CMK (cell line): ENCODE results near the gene SAMD14.

ENCODE experiments used
- DNase-seq: peaks from one replicate; pipeline ENCODE4 v3.0.0-alpha.2; 2010; ENCODE audit warnings: low read depth

Gene SAMD14

DNA sequence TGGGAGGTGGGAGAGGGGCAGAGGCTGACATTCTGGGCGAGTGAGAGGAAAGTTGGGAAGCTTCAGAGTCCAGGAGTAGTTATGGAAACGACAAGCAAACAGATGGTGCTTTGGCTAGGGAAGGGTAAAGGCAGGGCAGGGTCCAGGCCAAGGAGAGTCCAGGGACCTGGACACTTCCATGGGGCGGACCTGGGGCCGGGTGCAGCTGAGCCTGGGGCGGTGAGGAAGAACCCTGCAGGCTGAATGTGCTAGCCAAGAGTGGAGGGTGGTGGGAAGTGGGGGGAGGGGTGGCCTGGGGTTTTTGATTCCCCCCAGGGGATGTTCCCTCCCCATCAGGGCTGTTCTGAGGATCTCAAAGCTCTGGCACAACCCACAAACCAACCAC lies 17.9 kb upstream of the SAMD14 start:
- no peak for DNase-seq

DNA sequence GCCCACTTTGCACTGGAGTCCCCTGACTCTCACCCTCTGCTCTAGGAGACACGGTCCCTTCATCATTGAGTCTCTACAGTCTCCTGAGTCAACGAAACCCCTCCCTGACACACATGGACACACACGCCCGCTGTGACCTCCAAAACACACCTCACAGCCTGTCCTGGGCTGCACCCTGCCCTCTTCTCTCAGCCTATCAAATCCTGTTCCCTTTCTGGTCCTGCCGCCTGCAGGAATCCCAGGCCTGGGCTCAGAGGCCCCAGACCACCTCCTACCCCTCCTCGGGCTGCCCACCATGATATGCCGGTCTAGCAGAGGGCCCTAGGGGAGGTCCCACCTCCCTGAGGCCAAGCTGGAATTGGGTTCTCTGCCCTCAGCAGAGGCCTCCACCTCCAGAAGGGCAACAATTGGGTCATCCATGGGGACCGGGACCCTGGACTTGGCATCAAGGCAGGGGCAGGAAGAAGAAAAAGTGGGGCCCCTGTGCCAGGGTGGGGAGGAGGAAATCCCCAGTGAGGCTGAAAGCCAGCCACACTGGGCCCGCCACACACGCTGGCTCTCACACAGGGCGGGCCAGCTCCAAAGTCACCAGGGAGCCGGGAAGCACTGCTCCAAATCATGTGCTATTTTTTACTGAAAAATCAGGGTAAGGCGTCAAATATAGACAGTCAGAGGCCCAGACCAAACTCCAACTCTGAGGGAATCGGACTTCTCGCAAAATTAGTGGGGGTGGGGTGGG lies 17.1 kb upstream of the SAMD14 start:
- no peak for DNase-seq

DNA sequence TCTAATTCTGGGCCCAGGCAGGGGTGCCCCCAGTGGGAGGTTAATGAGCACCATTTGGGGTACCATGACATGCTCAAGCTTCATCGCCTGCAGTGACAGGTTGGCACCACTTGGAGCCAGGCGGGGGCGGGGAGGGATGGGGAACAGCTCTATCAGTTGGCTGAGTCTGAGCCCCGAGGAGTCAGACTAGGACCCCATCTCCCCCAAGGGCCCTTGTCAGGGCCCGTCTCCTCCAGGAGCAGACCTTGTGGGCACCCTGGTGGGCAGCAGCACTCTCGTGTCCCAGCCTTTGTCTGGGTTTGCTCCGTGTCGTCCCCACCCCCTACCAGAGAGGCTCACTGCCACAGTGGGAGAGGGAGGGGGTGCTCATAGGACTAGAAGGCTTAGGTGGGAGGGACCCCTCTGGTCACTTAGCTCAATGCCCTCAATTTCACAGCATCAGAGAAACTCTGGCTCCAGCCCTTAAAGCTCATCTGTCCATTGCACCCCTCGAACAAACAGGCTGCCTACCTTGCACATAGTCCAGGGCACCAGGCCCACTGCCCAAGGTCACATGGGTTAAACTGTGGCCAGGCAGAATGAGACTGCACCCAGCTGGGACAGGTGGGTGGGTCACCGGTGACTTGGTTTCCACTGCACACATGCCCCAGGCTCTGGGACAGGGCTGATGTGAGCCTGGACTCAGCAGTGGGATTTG lies 16.4 kb upstream of the SAMD14 start:
- no peak for DNase-seq

DNA sequence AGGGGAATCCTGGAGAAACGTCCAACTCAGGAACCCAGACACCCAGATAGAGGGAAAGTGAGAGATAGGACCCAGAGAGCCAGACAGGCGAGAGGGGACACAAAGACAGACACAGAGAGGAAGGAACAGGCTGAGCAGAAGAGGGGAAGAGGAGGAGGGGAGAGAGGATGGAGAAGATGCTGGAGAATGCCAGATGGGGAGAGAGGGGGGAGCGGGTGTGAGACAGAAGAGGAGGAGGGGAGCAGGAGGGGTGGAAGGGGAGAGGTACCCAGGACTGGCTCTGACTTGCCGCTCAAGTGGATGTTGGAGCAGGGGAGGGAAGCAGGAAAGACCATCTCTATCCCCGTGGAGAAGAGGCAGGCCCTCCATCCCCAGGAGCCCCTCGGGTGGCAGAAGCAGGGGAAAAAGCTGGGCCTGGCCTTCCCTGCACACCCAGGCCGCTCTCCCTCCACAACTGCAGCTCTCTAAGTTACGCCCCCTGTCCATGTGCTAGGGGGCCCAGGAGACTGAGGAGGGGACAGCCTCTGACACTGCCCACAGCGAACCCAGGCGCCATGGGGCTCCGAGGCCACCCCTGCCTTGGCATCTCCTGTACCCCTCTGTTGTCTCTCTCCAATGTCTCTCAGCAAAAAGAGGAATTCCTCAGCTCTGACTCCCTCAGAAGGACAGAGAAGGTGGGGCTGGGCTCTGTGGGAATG lies 15.7 kb upstream of the SAMD14 start:
- no peak for DNase-seq

DNA sequence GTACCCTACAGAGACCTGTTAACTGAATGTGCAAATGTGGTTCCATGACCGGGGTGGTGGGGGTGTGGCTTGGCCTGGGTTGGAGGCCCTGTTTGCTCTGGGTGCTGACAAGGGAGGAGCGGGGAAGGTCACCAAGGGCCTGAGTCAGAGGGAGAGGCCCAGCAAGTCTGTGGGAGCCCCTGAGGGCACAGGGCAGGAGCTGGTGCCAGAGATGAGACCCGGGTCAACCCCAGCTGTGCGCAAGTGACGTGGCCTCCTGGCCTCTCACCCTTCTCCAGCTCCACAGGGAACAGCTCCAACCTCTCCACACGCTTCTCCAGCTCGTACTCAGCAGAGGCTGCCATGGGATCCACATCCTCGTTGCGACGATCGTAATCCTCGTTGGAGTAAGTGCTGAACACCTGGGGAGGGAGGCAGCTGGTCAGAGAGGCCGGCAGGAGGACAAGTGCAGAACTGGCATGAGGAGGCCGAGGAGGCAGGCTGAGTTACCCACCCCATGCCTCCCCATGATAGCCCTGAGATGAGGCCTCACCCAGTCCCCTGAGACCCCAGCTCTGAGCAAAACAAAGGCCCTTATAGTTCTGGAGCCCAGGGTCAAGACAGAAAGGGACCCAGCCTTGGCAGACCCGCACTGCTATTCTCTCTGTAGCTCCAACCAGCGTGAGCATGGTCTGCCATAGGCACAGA lies 15.0 kb upstream of the SAMD14 start:
- no peak for DNase-seq

DNA sequence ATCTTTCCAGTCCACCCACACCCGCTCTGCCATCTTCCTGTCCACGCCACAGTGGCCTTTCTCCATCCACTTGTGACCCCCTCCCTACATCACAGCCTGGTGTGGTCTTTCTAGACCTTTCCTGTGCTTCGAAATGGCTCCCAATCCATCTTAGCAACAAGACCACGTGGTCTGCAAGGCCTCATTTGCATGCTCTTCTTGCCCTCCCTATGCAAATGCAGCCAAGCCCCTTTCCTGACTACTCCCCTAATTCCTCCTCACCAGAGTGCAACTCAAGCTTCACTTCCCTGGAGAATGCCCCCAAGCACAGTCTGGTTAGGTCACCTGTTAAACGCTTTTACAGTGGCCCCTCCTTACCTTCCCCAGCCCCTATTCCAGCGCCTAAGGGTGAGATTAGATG lies 14.4 kb upstream of the SAMD14 start:
- no peak for DNase-seq

DNA sequence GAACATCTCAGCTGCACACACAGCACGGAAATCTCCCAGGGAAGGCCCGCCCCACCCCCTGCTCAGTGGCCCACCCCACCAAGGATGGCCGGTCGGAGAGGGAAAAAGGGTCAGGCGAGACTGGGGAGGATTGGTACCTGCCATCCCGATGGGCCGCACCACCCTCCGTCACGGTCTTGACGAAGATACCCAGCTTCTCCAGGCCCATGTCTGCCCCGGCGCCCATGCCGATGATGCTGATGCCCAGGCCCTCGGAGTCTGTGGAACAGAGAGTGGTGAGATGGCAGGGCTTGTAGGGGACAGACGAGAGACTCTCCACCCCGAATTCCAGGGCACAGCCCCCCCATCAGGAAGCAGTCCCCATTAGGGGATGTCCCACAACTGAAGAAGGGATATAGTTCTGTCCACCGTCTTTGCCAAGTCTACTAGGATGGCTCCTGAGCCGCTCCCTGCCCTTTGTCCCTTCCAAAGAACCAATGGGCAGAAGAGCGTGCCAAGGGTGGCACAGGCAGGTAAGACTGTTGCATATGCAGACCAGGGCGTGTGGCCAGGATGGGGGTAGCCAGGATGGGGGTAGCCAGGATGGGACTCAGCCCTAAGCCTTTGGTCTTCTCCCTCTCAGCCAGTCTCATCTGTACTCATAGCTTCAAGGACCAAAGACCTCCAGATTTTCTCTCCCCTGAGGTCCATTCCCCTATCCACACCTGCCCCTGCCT lies 13.7 kb upstream of the SAMD14 start:
- DNase-seq = no peak

DNA sequence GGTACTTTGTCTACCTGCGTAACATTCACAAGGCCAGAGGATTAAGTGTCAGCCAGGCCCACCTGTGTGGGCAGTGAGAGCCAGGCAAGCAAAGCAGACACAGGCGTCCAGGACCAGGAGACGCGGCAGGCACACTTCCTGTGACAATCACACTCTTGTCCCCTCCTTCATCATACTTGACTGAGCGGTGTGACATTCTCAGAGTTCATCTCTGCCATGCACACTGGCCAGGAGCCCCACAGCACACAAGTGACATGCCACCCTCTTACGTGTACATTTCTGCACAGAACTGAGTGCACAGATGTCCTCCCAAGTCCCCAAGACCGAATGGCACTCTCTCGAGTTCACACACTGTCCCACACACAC lies 11.8 kb upstream of the SAMD14 start:
- DNase-seq = no peak

DNA sequence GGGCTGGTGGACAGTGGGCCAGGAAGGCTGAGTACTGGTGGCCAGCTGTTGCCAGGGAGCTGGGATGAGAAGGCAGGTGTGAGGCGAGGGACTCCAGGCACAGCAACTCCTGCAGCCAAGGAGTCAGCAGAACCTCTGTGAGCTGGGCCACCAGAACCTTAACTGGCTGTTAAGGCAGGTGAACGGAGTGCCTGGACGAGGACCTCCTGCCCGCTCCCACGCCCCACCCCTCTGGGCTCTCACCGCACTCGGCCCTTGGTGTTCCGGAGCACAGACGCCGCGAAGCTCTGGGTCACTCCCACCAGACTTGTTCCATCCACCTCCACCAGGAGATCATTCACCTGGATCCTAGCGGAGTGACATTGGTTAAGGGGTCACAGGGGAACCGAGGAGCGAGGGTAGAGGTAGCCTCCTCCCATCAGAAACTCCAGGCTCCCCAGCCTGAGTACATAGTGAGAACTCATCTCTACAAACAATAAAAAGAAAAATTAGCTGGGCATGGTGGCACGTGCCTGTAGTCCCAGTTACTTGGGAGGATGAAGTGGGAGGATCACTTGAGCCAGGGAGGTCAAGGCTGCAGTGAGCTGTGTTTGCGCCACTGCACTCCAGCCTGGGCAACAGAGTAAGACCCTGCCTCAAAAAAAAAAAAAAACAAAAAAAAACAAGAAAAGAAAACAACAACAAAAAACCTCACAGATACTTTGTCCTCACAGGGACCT lies 11.2 kb upstream of the SAMD14 start:
- no peak for DNase-seq

DNA sequence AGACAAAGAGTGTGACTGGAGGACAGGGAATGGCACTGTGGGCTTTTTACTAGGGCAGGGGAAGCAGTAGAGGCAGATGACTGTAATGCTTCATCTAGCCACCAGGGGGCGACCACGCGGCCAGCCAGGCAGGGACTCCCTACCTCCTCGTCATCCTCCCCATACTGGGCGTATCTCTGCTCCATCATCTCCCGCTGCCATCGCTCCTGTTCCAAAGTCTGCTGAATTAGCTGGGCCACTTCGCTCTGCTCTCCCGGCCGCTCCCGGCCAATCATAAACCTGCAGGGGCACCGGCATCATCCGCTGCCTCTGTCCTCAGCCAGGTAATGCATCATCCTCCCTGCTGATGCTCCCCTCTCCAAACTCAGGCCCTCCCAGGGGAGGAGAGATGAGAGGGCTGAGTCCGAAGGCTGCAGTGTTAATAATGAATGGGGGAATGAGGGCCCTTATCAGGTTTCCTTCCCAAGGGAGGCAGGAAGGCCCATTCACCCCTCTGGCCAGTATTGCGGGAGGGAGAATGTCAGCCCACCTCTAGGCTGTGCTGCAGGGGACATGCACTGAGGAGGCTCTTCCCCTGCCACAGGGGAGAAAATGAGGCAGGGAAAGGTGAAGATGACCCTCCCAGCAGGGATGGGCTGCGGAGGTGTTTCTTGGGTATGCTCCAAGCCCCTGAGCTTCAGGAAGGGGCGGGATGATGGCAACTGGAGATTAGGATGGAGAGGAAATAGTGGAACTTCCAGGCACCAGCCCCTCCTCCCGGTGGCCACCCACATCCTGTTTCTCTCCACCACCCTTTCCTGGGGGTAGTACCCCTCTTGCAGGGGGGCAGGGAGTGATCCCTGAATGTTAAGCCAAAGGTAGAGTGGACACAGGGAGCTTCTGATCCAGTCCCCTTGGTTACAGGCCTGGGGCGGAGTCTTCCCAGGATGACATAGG lies 10.3 kb upstream of the SAMD14 start:
- peak; percentile 86 for DNase-seq

DNA sequence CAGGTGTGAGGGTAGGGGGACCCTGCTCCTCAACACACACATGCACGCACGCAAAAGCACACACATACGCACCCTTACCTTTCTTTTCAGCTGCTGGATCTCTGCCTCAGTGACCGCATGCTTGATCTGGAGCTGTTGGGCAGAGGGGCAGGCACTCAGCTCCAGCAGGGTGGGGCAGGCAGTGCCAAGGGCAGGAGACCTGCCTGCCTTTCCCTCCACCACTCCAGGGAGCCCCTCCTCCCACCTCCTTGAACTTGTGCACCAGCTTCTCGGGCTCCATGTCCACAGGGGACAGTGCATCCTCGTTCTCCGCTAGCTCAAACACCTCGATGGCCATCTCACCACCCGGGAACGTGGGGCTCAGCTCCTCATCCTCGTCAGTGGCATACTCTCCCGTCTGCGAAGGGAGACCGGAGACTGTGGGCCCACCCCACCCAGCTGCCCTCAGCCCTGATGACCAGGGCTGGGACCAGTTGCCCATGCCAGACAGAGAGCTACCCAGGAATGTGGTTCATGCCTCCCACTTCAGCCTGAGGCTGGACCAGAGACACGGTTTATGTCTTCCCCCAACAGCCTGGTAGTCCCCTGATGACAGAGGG lies 9.3 kb upstream of the SAMD14 start:
- no peak for DNase-seq

DNA sequence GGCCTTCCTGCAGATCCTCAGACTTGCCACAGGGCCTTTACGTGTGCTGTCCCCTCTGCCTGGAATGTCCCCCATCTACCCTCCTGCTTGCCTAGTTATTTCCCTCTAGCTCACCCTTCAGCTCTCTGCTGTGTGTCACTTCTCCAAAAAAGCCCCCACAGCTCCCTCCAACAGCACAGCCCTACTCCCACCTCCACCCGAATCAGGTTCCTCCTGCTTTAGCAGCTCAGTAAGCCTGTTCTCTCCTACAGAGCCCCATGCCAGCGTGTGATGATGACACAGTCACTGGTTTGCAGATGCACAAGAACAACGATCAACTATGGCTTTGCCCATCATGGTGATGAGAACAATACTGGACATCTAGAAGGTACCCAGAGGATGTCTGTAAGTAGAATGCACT lies 7.1 kb upstream of the SAMD14 start:
- DNase-seq = no peak

DNA sequence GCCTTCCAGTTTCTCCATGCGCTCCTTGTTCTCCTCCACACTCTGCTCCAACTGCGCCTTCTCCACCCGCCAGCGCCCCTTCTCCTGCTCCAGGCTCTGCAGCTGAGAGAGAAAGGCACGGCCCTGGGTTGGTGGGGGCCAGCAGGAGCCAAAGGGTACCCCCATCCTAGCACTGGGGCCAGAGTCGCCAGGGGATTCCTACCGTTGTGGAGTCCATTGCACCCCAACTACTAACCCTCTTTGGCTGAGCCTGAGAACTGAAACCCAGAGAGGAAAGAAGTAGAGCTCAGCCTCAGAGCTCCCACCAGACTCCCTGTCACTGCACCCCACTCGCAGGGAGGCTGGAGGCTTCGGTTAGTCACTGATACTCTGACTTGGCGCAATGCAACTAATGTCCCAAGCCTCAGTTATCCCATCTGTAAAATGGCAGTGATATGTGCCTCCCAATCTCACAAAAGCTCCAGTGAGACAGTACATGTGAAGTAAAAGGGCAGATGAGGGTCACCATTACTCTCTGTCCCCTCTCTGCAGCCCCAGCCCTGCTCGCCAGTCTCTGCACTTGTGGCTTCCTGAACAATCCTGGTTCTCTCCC lies 6.2 kb upstream of the SAMD14 start:
- no peak for DNase-seq

DNA sequence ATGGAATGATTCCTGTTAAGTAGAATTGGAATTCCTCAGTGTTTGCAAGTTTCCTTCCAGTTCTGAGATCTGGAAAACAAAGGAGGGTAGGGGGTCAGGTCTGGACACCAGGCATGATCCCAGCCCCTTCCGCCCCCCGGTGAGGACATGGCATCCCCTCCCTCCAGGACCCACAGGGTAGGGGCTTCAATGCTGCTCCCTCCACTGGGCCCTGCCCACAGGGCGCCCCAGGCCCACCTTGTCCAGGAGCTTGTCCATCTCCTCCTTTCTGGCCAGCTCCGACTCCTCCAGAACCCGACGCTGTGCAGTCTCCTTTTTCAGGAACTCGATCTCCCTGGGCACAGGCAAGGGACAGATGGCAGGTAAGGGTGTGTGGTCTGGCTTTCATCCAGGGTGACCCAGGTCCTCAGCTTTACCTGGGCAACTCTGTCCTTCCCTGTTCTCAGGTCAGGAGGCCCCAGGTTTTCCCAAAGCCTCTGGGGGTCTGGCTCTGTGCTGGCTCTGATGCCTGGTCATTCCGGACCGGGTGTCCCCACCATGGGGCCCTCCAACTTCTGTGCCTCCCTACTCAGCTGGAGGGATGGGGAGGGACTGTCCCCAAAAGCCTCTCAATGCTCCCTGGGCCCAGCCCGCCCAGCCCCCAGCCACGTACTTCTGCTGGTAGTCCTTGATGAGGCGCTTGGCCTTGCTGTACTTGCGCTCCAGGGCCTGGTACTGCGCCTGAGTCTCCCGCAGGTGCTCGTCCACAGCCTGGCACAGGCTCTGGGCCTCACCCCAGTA lies 5.5 kb upstream of the SAMD14 start:
- no peak for DNase-seq

DNA sequence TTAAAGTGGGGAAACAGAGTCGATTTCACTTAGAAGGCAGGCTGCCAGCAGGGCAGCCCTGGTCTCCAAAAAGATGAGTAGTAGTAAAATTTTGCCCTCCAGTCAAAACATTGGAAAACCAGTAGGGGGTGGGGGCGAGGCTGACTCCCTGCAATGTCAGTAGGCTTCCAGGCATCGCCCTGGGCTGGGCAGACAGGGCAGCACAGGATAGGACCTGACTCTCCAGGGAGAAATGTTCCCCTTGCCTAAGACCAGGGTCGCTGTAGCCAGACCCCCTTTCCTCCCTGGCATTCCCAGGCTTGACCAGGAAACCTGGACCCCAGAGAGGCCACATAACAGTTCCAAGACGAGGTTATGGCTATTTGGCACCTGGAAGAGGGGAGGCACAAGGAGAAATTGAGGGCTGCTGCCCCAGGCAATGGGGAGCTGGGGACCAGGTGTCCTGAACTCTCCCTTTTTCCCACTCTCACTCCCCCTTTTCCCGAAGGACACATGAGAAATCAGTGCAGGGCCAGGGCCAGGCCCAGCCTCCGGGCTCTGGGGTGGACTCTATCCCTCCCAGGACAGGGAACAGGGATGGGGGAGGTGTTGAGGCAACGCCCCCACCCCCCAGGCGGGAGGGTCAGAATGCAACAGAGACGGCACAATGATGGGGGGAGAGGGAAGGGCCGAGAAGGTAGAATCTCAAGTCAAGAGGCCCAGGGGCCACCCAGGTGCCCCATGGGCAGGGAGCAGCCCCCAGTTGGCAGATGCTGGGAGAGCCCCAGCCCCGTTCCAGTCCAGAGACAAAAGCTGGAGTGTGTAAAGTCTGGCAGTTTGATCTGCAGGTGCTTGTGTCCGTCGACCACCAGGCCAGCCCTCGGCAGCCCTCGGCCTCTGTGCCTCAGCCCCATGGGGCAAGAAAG lies 4.5 kb upstream of the SAMD14 start:
- DNase-seq = no peak

DNA sequence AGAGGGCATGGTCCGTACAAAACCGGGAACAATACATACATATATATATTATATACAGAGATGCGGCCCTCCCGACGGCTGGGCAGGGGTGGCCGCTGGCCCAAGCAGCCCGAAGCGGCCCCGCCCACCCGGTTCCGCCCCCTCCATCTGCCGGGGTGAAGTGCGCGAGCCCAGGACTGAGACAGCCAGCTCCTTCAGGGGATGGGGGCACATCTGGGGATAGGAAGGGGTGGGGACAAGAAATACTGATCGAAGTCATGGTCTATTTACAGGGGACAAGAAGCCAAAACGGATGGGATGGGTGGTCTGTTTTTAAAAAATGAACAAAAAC lies 3.8 kb upstream of the SAMD14 start:
- DNase-seq = no peak

DNA sequence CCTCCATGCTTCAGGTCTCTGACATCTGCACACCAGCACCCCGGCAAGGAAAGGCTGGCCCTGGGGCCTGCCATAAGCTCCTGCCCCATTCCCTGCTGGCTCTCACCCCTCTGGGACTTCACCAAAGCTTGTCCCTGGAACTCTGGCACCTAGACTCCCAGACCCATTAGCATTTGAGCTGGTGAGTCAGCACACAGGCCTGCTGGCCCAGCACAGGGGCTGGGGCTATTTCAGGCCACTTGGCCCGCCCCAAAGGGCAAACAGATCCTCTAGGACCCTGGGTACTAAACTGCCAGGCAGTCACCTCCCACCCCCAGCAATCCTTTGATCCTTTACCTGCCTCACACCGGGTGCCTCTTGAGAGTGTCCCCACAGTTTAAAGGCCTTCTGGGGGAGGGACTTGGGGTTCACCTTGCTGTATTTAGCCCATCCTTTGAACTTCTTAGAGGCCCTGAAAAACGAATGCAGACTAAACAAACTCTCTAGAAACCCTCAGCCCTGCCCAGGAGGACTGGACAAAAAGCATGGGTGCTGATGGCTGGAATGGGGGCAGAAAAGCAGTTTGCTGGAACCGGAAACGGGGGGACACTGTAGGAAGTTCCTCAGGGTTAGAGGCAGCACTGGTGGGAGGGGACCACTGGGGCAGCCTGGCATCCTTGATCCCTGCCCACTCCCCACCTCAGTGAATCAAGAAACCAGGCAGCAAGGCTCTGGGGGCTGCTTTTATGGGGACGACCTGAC lies 3.2 kb upstream of the SAMD14 start:
- DNase-seq = no peak
